OCI-M1 (cell line): ENCODE data around the gene CD81.

ENCODE experiments used
- DNase-seq: peaks from one replicate; lab custom pipeline; 2025; lab: John Stamatoyannopoulos, UW

CD81 gene

GRCh38 chr11:2375964-2376551 lies 1.1 kb upstream of the CD81 start:
- no peak for DNase-seq

GRCh38 chr11:2377511-2378443 lies 667 bp downstream of the CD81 start:
- DNase-seq = peak; percentile 28

GRCh38 chr11:2378527-2379210 lies 1.6 kb downstream of the CD81 start:
- no peak for DNase-seq

- DNase-seq = no peak
Observed at GRCh38 chr11:2379466-2380174, 2.5 kb downstream of the CD81 start.

- no peak for DNase-seq
Observed at GRCh38 chr11:2380396-2380795, 3.3 kb downstream of the CD81 start.

GRCh38 chr11:2380807-2381350 lies 3.8 kb downstream of the CD81 start:
- DNase-seq = peak; percentile 31

- no peak for DNase-seq
Observed at GRCh38 chr11:2381494-2382128, 4.5 kb downstream of the CD81 start.

- no peak for DNase-seq
Observed at GRCh38 chr11:2382129-2382517, 5.0 kb downstream of the CD81 start.

GRCh38 chr11:2382936-2383851 lies 6.1 kb downstream of the CD81 start:
- DNase-seq = no peak

GRCh38 chr11:2383852-2384804 lies 7.0 kb downstream of the CD81 start:
- DNase-seq = no peak

- DNase-seq = no peak
Observed at GRCh38 chr11:2385156-2386151, 8.3 kb downstream of the CD81 start.

- no peak for DNase-seq
Observed at GRCh38 chr11:2386591-2386990, 9.5 kb downstream of the CD81 start.

- DNase-seq = no peak
Observed at GRCh38 chr11:2387266-2387987, 10.3 kb downstream of the CD81 start.

- DNase-seq = no peak
Observed at GRCh38 chr11:2388431-2389376, 11.6 kb downstream of the CD81 start.

- DNase-seq = no peak
Observed at GRCh38 chr11:2389377-2390026, 12.4 kb downstream of the CD81 start.
